ENCODE data around the gene TCTN1. TPM values are rescaled to one million over a fixed set of nuclear protein-coding genes. Genes with fewer than 3 reads are reported as not detected.

Gene TCTN1
- total and polyA plus RNA-seq, 2 of the 13 experiments (the other 11 are each of a cell fraction or from before 2014, with no cell fraction given) = 13.6 to 16.0 TPM

DNA sequence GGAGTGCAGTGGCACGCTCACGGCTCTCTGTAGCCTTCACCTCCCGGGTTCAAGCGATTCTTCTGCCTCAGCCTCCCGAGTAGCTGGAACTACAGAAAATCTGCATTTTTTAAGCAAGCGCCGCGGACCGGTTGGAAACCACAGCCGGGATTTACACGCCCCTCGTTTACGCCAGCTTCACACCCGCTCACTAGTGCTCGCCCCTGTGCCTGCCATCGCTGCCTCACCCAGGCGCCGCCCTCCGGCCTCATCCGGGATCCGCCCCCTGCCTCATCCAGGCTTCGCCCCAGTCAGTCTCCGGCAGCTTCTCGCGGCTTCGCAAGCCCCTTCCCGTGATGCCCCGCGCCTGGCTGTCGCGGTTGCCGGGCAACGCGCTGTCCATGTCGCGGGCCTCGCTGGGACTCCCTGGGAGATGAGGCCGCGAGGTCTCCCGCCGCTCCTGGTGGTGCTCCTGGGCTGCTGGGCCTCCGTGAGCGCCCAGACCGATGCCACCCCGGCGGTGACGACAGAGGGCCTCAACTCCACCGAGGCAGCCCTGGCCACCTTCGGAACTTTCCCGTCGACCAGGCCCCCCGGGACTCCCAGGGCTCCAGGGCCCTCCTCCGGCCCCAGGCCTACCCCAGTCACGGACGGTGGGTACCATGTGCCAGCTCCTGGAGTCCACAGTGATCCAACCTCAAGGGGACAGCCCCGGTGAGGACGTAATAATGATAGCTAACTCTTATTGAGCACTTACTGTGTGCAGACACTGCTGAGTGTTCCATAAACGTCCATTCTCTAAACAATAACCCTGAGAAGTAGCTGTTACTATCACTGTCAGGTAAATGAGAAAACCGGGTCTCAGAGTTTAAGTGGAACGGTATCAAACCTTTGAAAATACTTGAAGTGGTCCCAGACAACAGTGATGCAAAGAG lies at the start of gene TCTN1 (continued):
- TF ChIP-seq, protein P1, sequence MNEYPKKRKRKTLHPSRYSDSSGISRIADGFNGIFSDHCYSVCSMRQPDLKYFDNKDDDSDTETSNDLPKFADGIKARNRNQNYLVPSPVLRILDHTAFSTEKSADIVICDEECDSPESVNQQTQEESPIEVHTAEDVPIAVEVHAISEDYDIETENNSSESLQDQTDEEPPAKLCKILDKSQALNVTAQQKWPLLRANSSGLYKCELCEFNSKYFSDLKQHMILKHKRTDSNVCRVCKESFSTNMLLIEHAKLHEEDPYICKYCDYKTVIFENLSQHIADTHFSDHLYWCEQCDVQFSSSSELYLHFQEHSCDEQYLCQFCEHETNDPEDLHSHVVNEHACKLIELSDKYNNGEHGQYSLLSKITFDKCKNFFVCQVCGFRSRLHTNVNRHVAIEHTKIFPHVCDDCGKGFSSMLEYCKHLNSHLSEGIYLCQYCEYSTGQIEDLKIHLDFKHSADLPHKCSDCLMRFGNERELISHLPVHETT (CRISPR knock-in tag; conservative IDR thresholded peaks at IDR 0.05) = no peak
- TF ChIP-seq ZNF780A (CRISPR knock-in tag; IDR thresholded peaks at IDR 0.05) (no peak), ZSCAN25 (CRISPR knock-in tag; IDR thresholded peaks at IDR 0.05) (peak; percentile 62; the same call in 1 of the 2 replicates), ZNF562 (CRISPR knock-in tag; IDR thresholded peaks at IDR 0.05; ENCODE audit: borderline replicate concordance) (no peak), GABPA (IDR thresholded peaks at IDR 0.05; ENCODE audit: low read depth, low read length) (no peak), GABPA (CRISPR knock-in tag; IDR thresholded peaks at IDR 0.05; ENCODE audit: low read depth) (0 out of 2 replicates have a peak, but pooled peaks have one; percentile 25), ATRX (CRISPR knock-in tag; IDR thresholded peaks at IDR 0.05; ENCODE audit: borderline replicate concordance) (no peak), ZNF350 (CRISPR knock-in tag; IDR thresholded peaks at IDR 0.05; ENCODE audit: borderline replicate concordance, low read depth) (peak; percentile 83; the same call in 1 of the 2 replicates), FOSL2 (CRISPR knock-in tag; IDR thresholded peaks at IDR 0.05) (0 out of 2 replicates have a peak, but pooled peaks have one; percentile 12), ZNF34 (CRISPR knock-in tag; IDR thresholded peaks at IDR 0.05; ENCODE audit: borderline replicate concordance) (peak; percentile 72; the same call in 1 of the 2 replicates), ZNF3 (CRISPR knock-in tag; IDR thresholded peaks at IDR 0.05) (no peak), LCORL (IDR thresholded peaks at IDR 0.05) (0 out of 2 replicates have a peak, but pooled peaks have one; percentile 37), LCORL (CRISPR knock-in tag; IDR thresholded peaks at IDR 0.05) (peak; percentile 81; the same call in 1 of the 2 replicates), ZNF670 (CRISPR knock-in tag; IDR thresholded peaks at IDR 0.05; ENCODE audit: borderline replicate concordance) (peak; percentile 21; the same call in 1 of the 2 replicates), BRCA1 (CRISPR knock-in tag; IDR thresholded peaks at IDR 0.05) (peak; percentile 75; the same call in 1 of the 2 replicates), ARNTL (CRISPR knock-in tag; IDR thresholded peaks at IDR 0.05) (0 out of 2 replicates have a peak, but pooled peaks have one; percentile 50), BRD4 (CRISPR knock-in tag; IDR thresholded peaks at IDR 0.05) (0 out of 2 replicates have a peak, but pooled peaks have one; percentile 54), BHLHE40 (IDR thresholded peaks at IDR 0.05; ENCODE audit: low read length) (no peak)
- TF ChIP-seq, protein P2, sequence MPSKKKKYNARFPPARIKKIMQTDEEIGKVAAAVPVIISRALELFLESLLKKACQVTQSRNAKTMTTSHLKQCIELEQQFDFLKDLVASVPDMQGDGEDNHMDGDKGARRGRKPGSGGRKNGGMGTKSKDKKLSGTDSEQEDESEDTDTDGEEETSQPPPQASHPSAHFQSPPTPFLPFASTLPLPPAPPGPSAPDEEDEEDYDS (CRISPR knock-in tag; IDR thresholded peaks at IDR 0.05) = peak; percentile 60; the same call in 1 of the 2 replicates
- TF ChIP-seq, protein P3, sequence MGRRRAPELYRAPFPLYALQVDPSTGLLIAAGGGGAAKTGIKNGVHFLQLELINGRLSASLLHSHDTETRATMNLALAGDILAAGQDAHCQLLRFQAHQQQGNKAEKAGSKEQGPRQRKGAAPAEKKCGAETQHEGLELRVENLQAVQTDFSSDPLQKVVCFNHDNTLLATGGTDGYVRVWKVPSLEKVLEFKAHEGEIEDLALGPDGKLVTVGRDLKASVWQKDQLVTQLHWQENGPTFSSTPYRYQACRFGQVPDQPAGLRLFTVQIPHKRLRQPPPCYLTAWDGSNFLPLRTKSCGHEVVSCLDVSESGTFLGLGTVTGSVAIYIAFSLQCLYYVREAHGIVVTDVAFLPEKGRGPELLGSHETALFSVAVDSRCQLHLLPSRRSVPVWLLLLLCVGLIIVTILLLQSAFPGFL (CRISPR knock-in tag; IDR thresholded peaks at IDR 0.05) = no peak
- TF ChIP-seq, protein P4, sequence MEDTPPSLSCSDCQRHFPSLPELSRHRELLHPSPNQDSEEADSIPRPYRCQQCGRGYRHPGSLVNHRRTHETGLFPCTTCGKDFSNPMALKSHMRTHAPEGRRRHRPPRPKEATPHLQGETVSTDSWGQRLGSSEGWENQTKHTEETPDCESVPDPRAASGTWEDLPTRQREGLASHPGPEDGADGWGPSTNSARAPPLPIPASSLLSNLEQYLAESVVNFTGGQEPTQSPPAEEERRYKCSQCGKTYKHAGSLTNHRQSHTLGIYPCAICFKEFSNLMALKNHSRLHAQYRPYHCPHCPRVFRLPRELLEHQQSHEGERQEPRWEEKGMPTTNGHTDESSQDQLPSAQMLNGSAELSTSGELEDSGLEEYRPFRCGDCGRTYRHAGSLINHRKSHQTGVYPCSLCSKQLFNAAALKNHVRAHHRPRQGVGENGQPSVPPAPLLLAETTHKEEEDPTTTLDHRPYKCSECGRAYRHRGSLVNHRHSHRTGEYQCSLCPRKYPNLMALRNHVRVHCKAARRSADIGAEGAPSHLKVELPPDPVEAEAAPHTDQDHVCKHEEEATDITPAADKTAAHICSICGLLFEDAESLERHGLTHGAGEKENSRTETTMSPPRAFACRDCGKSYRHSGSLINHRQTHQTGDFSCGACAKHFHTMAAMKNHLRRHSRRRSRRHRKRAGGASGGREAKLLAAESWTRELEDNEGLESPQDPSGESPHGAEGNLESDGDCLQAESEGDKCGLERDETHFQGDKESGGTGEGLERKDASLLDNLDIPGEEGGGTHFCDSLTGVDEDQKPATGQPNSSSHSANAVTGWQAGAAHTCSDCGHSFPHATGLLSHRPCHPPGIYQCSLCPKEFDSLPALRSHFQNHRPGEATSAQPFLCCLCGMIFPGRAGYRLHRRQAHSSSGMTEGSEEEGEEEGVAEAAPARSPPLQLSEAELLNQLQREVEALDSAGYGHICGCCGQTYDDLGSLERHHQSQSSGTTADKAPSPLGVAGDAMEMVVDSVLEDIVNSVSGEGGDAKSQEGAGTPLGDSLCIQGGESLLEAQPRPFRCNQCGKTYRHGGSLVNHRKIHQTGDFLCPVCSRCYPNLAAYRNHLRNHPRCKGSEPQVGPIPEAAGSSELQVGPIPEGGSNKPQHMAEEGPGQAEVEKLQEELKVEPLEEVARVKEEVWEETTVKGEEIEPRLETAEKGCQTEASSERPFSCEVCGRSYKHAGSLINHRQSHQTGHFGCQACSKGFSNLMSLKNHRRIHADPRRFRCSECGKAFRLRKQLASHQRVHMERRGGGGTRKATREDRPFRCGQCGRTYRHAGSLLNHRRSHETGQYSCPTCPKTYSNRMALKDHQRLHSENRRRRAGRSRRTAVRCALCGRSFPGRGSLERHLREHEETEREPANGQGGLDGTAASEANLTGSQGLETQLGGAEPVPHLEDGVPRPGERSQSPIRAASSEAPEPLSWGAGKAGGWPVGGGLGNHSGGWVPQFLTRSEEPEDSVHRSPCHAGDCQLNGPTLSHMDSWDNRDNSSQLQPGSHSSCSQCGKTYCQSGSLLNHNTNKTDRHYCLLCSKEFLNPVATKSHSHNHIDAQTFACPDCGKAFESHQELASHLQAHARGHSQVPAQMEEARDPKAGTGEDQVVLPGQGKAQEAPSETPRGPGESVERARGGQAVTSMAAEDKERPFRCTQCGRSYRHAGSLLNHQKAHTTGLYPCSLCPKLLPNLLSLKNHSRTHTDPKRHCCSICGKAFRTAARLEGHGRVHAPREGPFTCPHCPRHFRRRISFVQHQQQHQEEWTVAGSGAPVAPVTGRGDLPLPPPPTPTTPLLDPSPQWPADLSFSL (CRISPR knock-in tag; IDR thresholded peaks at IDR 0.05) = no peak
